Hepatocyte (in vitro differentiated cells): Measurements from ENCODE around the gene AXIN2. TPM values are rescaled to one million over a fixed set of nuclear protein-coding genes. Genes with fewer than 3 reads are reported as not detected.

ENCODE experiments used
- DNase-seq: peaks from one replicate; pipeline ENCODE4 v3.0.0-alpha.2; 2016; ENCODE audit warnings: low spot score
- H2AFZ ChIP-seq: fragments of 200-600 bp; sonication (generic); 2 replicates; pipeline ENCODE4 v1.6.0; 2016; ENCODE audit warnings: antibody characterized with exemption, mild to moderate bottlenecking
- H3K27ac ChIP-seq: fragments of 200-600 bp; sonication (generic); 2 replicates; pipeline ENCODE4 v1.5.1; 2016; ENCODE audit warnings: mild to moderate bottlenecking
- H3K27me3 ChIP-seq: fragments of 200-600 bp; sonication (generic); 2 replicates; pipeline ENCODE4 v1.6.1; 2016
- H3K36me3 ChIP-seq: fragments of 200-600 bp; sonication (generic); replicated peaks from 2 replicates; pipeline ENCODE4 v1.5.1; 2016; ENCODE audit warnings: low read depth; ENCODE audit not compliant: insufficient read depth
- H3K4me1 ChIP-seq: fragments of 200-600 bp; sonication (generic); 2 replicates; pipeline ENCODE4 v1.5.1; 2016; ENCODE audit warnings: mild to moderate bottlenecking, moderate library complexity; ENCODE audit not compliant: insufficient read depth
- H3K4me2 ChIP-seq: fragments of 200-600 bp; sonication (generic); 2 replicates; pipeline ENCODE4 v1.6.0; 2016
- H3K4me3 ChIP-seq: fragments of 200-600 bp; sonication (generic); 2 replicates; pipeline ENCODE4 v1.5.1; 2016; ENCODE audit warnings: mild to moderate bottlenecking
- H3K79me2 ChIP-seq: fragments of 200-600 bp; sonication (generic); 2 replicates; pipeline ENCODE4 v1.6.0; 2017; ENCODE audit warnings: mild to moderate bottlenecking
- H3K9me2 ChIP-seq: fragments of 200-600 bp; sonication (generic); replicated peaks from 2 replicates; pipeline ENCODE4 v1.6.0; 2017; ENCODE audit warnings: mild to moderate bottlenecking; ENCODE audit not compliant: insufficient read depth
- H3K9me3 ChIP-seq: fragments of 200-600 bp; sonication (generic); 2 replicates; pipeline ENCODE4 v1.5.1; 2016; ENCODE audit warnings: low read depth, mild to moderate bottlenecking
- H4K20me1 ChIP-seq: fragments of 200-600 bp; sonication (generic); 2 replicates; pipeline ENCODE4 v1.6.0; 2016; ENCODE audit warnings: mild to moderate bottlenecking; ENCODE audit not compliant: insufficient read depth, poor library complexity, severe bottlenecking
- CTCF ChIP-seq: fragments of 200-600 bp; sonication (generic); IDR thresholded peaks from 2 replicates; pipeline ENCODE4 v1.5.1; 2016; ENCODE audit warnings: antibody characterized with exemption, mild to moderate bottlenecking; ENCODE audit not compliant: poor library complexity
- EZH2 ChIP-seq: fragments of 200-600 bp; sonication (generic); IDR thresholded peaks from 2 replicates; pipeline ENCODE4 v1.6.1; 2016; ENCODE audit warnings: antibody characterized with exemption, mild to moderate bottlenecking, borderline replicate concordance
- EZH2phosphoT487 ChIP-seq: fragments of 200-600 bp; sonication (generic); IDR thresholded peaks from one replicate; pipeline ENCODE4 v1.6.1; 2018; ENCODE audit warnings: antibody characterized with exemption, mild to moderate bottlenecking, low read depth, moderate library complexity; ENCODE audit not compliant: unreplicated experiment, severe bottlenecking
- WGBS: methylation state at CpG from one replicate; pipeline ENCODE4 v1.1.6; 2016; ENCODE audit warnings: low lambda C conversion rate; ENCODE audit errors: missing lambda C conversion rate; 5-methylcytosine and 5-hydroxymethylcytosine counted together
- polyA plus RNA-seq: library from polyadenylated mRNA; unstranded; fragments of >200 nt; fragmentation: Nextera tagmentation; extraction: Ambion mirVana; gene quantifications from 2 replicates; pipeline ENCODE4 v1.2.1, GENCODE V29; 2016
- total RNA-seq: library from RNA; depleted of rRNA; stranded (reverse); fragments of >200 nt; gene quantifications from 2 replicates; pipeline ENCODE4 v1.2.3, GENCODE V29; 2014

The AXIN2 gene
- total and polyA plus RNA-seq, 2 experiments from 2014 or later, result 15.4 to 22.3 TPM

- peak; percentile 73 for DNase-seq
- 44% methylated on average over 21 of the region's 21 CpGs for WGBS
- Histone ChIP-seq H3K27me3 (no peaks in the 10 kb centered on the region), H3K9me3 (no peaks in the 10 kb centered on the region), H2AFZ (no peak overlapping the region), H3K4me1 (peaks cover 19% of the 10 kb centered on the region), H4K20me1 (peaks cover 36% of the 10 kb centered on the region), H3K4me2 (no peak overlapping the region), H3K9me2 (no peaks in the 10 kb centered on the region), H3K79me2 (no peaks in the 10 kb centered on the region), H3K4me3 (peak overlapping the region; percentile 97), H3K36me3 (no peaks in the 10 kb centered on the region), H3K27ac (no peak overlapping the region)
- no peak for TF ChIP-seq EZH2
- TF ChIP-seq EZH2phosphoT487, result no peak
- no peak for TF ChIP-seq CTCF
Observed at GRCh38 chr17:65557349-65558310, 3.8 kb downstream of the AXIN2 start.

DNA sequence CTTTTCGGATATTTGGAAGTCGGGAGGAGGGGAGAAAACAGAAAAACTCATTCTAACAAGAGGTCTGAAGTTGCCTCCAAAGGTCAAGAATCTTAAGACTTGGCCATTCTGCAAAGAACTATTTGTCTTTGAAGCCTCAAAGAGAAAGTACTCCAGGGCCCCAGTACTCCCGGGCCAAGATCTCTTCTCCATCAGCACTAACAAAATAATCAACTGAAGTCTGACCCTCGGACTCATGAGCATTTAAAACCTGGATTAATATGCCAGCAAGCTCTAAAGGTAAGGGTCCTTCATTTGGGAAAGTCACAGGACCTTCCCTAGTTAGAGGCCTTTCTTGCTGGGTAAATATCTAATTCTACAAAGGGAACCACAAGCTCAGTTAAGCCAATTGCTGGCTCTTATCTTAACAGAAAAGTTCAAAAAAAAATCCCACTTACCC is 4.5 kb downstream of the AXIN2 start:
- peak overlapping the region; percentile 97 for H3K4me3 ChIP-seq
- H4K20me1 ChIP-seq, result peaks cover 43% of the 10 kb centered on the region
- no peak for DNase-seq
- WGBS, result 14% methylated on average over 4 of the region's 4 CpGs
- no peaks in the 10 kb centered on the region for H3K27me3 ChIP-seq
- no peaks in the 10 kb centered on the region for H3K9me3 ChIP-seq
- H3K9me2 ChIP-seq, result no peaks in the 10 kb centered on the region
- no peak overlapping the region for H2AFZ ChIP-seq
- H3K27ac ChIP-seq, result no peak overlapping the region
- H3K4me2 ChIP-seq, result no peak overlapping the region
- peaks cover 24% of the 10 kb centered on the region for H3K4me1 ChIP-seq
- no peaks in the 10 kb centered on the region for H3K79me2 ChIP-seq
- H3K36me3 ChIP-seq, result no peaks in the 10 kb centered on the region
- TF ChIP-seq EZH2 (no peak), CTCF (no peak)

DNA sequence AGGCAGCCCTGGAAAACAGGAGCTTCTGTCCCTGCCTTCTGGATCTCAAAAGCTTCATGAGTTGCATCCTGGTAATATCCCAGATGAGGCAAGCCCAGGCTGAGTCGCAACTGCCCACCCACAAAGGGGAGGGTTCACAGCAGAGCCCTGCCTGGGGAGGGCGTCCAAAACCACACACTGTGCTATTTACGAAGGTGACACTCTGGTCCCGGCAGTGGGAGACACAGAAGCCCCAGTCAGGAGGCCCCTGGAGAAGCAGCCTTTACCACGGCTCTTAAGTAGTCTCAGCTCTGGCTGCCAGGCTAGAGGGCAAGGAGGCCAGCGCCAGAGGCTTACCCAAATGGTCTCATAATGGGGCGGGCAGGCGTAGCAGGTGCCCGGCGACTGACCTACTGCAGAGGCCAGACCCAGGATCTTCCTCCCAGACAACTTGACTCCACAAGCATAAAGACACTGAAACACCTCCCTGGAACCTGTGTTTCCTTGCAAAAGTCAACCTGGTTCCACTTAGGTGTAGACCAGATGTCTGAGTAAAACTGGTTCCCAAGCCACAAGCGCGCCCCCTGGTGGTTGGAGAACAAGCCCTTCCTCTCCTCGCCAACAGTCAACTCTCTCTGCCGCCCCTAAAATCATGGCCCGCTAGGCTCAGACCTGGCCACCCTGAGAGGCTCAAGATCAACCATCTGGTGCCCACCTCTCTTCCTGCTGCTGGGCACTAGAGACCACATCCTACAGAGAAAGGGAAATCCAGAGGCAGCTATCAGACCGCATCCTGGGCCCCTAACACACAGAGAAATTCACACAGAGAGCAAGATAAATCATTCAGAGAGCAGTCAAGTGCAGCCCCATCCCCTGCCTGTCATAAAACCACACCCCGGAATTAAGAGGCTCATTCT is 5.2 kb downstream of the AXIN2 start:
- WGBS, result 41% methylated on average over 17 of the region's 17 CpGs
- Histone ChIP-seq H3K79me2 (no peaks in the 10 kb centered on the region), H3K27me3 (no peaks in the 10 kb centered on the region), H3K4me1 (peaks cover 30% of the 10 kb centered on the region), H3K9me2 (no peaks in the 10 kb centered on the region), H3K27ac (no peak overlapping the region), H3K9me3 (no peaks in the 10 kb centered on the region), H4K20me1 (peaks cover 50% of the 10 kb centered on the region), H3K36me3 (no peaks in the 10 kb centered on the region), H3K4me2 (no peak overlapping the region), H2AFZ (no peak overlapping the region), H3K4me3 (no peak overlapping the region)
- DNase-seq, result peak; percentile 92
- peak; percentile 92 for TF ChIP-seq CTCF
- no peak for TF ChIP-seq EZH2phosphoT487
- TF ChIP-seq EZH2, result no peak
